Ectodermal cell (in vitro differentiated cells): ENCODE results near the gene RIN3.

Source experiments
- H3K27ac ChIP-seq: 2 replicates; pipeline ENCODE4 v1.7.0; 2013; ENCODE audit warnings: mild to moderate bottlenecking, low read depth, low read length; ENCODE audit not compliant: insufficient read depth, poor library complexity, severe bottlenecking
- H3K27me3 ChIP-seq: 2 replicates; pipeline ENCODE4 v1.7.0; 2013; ENCODE audit warnings: mild to moderate bottlenecking, low read length; ENCODE audit not compliant: insufficient read depth, control insufficient read depth, poor library complexity, severe bottlenecking
- H3K36me3 ChIP-seq: one replicate; pipeline ENCODE4 v1.7.0; 2013; ENCODE audit warnings: low read length; ENCODE audit not compliant: control insufficient read depth, insufficient read depth
- H3K4me1 ChIP-seq: one replicate; pipeline ENCODE4 v1.7.0; 2013; ENCODE audit warnings: low read length; ENCODE audit not compliant: control insufficient read depth, insufficient read depth
- H3K4me3 ChIP-seq: 2 replicates; pipeline ENCODE4 v1.7.0; 2013; ENCODE audit warnings: low read depth, low read length, control low read depth; ENCODE audit not compliant: insufficient read depth
- H3K9me3 ChIP-seq: 2 replicates; pipeline ENCODE4 v1.7.0; 2013; ENCODE audit warnings: mild to moderate bottlenecking, low read length, moderate library complexity; ENCODE audit not compliant: control insufficient read depth
- WGBS, 2 experiments: methylation state at CpG; one replicate each; pipeline ENCODE4 v1.1.7; 2013; ENCODE audit warnings: missing lambda C conversion rate in 2 of 2; 5-methylcytosine and 5-hydroxymethylcytosine counted together

The RIN3 gene

GRCh38 chr14:92600318-92601053 lies 86.9 kb downstream of the RIN3 start:
- Histone ChIP-seq H3K36me3 (no peaks in the 10 kb centered on the region), H3K27me3 (no peaks in the 10 kb centered on the region), H3K9me3 (no peaks in the 10 kb centered on the region), H3K27ac (no peak overlapping the region), H3K4me1 (peaks cover 11% of the 10 kb centered on the region), H3K4me3 (no peak overlapping the region)
- 86 to 89% methylated on average over 15 of the region's 15 CpGs for WGBS, 2 experiments

- Histone ChIP-seq H3K4me3 (no peak overlapping the region), H3K9me3 (no peaks in the 10 kb centered on the region), H3K27ac (no peak overlapping the region), H3K36me3 (no peaks in the 10 kb centered on the region), H3K4me1 (peaks cover 11% of the 10 kb centered on the region), H3K27me3 (no peaks in the 10 kb centered on the region)
- WGBS, 2 experiments: 90 to 92% methylated on average over 9 of the region's 9 CpGs
Measured at GRCh38 chr14:92601131-92601710, 87.6 kb downstream of the RIN3 start.

- H3K9me3 ChIP-seq: no peaks in the 10 kb centered on the region
- H3K27ac ChIP-seq: no peak overlapping the region
- H3K4me3 ChIP-seq: no peak overlapping the region
- H3K4me1 ChIP-seq: peaks cover 11% of the 10 kb centered on the region
- no peaks in the 10 kb centered on the region for H3K27me3 ChIP-seq
- H3K36me3 ChIP-seq: no peaks in the 10 kb centered on the region
- WGBS, 2 experiments: 88 to 95% methylated on average over 10 of the region's 10 CpGs
Measured at GRCh38 chr14:92601757-92602417, 88.3 kb downstream of the RIN3 start.

GRCh38 chr14:92603309-92604242 lies 90.0 kb downstream of the RIN3 start:
- WGBS, 2 experiments: 75% methylated on average over 14 of the region's 14 CpGs
- peaks cover 11% of the 10 kb centered on the region for H3K4me1 ChIP-seq

GRCh38 chr14:92605274-92605940 lies 91.8 kb downstream of the RIN3 start:
- H3K4me1 ChIP-seq: peaks cover 11% of the 10 kb centered on the region
- H3K27ac ChIP-seq: no peak overlapping the region
- H3K4me3 ChIP-seq: no peak overlapping the region
- H3K36me3 ChIP-seq: no peaks in the 10 kb centered on the region
- H3K9me3 ChIP-seq: no peaks in the 10 kb centered on the region
- whole genome bisulfite sequencing, 2 experiments: 93 to 99% methylated on average over 4 to 5 of the region's 5 CpGs
- no peaks in the 10 kb centered on the region for H3K27me3 ChIP-seq

More at GRCh38 chr14:92603309-92604242, 90.0 kb downstream of the RIN3 start:
- Histone ChIP-seq H3K9me3 (no peaks in the 10 kb centered on the region), H3K27ac (no peak overlapping the region), H3K4me3 (no peak overlapping the region), H3K27me3 (no peaks in the 10 kb centered on the region), H3K36me3 (no peaks in the 10 kb centered on the region)

- 86 to 95% methylated on average over 2 to 3 of the region's 3 CpGs for WGBS, 2 experiments
- Histone ChIP-seq H3K36me3 (no peaks in the 10 kb centered on the region), H3K27me3 (no peaks in the 10 kb centered on the region), H3K4me3 (no peak overlapping the region), H3K9me3 (no peaks in the 10 kb centered on the region), H3K27ac (no peak overlapping the region), H3K4me1 (peaks cover 11% of the 10 kb centered on the region)
Measured at GRCh38 chr14:92607251-92607650, 93.7 kb downstream of the RIN3 start.

GRCh38 chr14:92607702-92608429 lies 94.3 kb downstream of the RIN3 start:
- no peak overlapping the region for H3K4me3 ChIP-seq
- no peaks in the 10 kb centered on the region for H3K27me3 ChIP-seq
- no peak overlapping the region for H3K27ac ChIP-seq
- peaks cover 10% of the 10 kb centered on the region for H3K4me1 ChIP-seq
- no peaks in the 10 kb centered on the region for H3K9me3 ChIP-seq
- WGBS, 2 experiments: 96 to 100% methylated on average over 3 to 5 of the region's 5 CpGs
- H3K36me3 ChIP-seq: no peaks in the 10 kb centered on the region

GRCh38 chr14:92609955-92610354 lies 96.4 kb downstream of the RIN3 start:
- WGBS, 2 experiments: 60 to 90% methylated on average over 1 to 2 of the region's 4 CpGs

GRCh38 chr14:92610849-92611271 lies 97.3 kb downstream of the RIN3 start:
- Histone ChIP-seq H3K27ac (no peak overlapping the region), H3K4me1 (no peaks in the 10 kb centered on the region), H3K9me3 (no peaks in the 10 kb centered on the region), H3K27me3 (no peaks in the 10 kb centered on the region), H3K36me3 (no peaks in the 10 kb centered on the region), H3K4me3 (no peak overlapping the region)
- 93 to 94% methylated on average over 7 of the region's 7 CpGs for WGBS, 2 experiments

More at GRCh38 chr14:92609955-92610354, 96.4 kb downstream of the RIN3 start:
- no peak overlapping the region for H3K4me3 ChIP-seq
- H3K9me3 ChIP-seq: no peaks in the 10 kb centered on the region
- no peak overlapping the region for H3K27ac ChIP-seq
- no peaks in the 10 kb centered on the region for H3K36me3 ChIP-seq
- no peaks in the 10 kb centered on the region for H3K4me1 ChIP-seq
- H3K27me3 ChIP-seq: no peaks in the 10 kb centered on the region
